Peyer's patch (tissue), 4 donors: ENCODE data around the gene PTPRS.

Experiments
- CTCF ChIP-seq, 6 experiments: fragments of 450-650 bp in 4 of 6; fragments of 200-600 bp in 2 of 6; sonication (generic) in 1 of 6; IDR thresholded peaks; one replicate each; pipeline ENCODE4 v1.5.1; 2017 to 2019; ENCODE audit warnings: antibody characterized with exemption in 6 of 6, mild to moderate bottlenecking in 3 of 6, moderate library complexity in 1 of 6
- POLR2A ChIP-seq, 2 donors: fragments of 450-650 bp; IDR thresholded peaks; one replicate each; pipeline ENCODE4 v1.5.1; 2017; ENCODE audit warnings: antibody characterized with exemption in 2 of 2, mild to moderate bottlenecking in 2 of 2, moderate library complexity in 2 of 2

- no peak for TF ChIP-seq CTCF (IDR thresholded peaks at IDR 0.05)
- TF ChIP-seq POLR2A (IDR thresholded peaks at IDR 0.05): no peak
Measured at GRCh38 chr19:5337126-5337525, 3.5 kb downstream of the PTPRS start.
